GM18499 (cell line): ENCODE results near the gene ATP13A2.
"Not testable (repeated sequence)": the region's sequence is repeated elsewhere in the genome, so short reads cannot be mapped to it uniquely, and the experiment has no call there.

Source experiments
- ATAC-seq: cut with Tn5 transposase; IDR thresholded peaks from one replicate; pipeline ENCODE4 v1.9.1; 2021; ENCODE audit warnings: moderate number of reproducible peaks; ENCODE audit not compliant: insufficient read depth, unreplicated experiment

The ATP13A2 gene

DNA sequence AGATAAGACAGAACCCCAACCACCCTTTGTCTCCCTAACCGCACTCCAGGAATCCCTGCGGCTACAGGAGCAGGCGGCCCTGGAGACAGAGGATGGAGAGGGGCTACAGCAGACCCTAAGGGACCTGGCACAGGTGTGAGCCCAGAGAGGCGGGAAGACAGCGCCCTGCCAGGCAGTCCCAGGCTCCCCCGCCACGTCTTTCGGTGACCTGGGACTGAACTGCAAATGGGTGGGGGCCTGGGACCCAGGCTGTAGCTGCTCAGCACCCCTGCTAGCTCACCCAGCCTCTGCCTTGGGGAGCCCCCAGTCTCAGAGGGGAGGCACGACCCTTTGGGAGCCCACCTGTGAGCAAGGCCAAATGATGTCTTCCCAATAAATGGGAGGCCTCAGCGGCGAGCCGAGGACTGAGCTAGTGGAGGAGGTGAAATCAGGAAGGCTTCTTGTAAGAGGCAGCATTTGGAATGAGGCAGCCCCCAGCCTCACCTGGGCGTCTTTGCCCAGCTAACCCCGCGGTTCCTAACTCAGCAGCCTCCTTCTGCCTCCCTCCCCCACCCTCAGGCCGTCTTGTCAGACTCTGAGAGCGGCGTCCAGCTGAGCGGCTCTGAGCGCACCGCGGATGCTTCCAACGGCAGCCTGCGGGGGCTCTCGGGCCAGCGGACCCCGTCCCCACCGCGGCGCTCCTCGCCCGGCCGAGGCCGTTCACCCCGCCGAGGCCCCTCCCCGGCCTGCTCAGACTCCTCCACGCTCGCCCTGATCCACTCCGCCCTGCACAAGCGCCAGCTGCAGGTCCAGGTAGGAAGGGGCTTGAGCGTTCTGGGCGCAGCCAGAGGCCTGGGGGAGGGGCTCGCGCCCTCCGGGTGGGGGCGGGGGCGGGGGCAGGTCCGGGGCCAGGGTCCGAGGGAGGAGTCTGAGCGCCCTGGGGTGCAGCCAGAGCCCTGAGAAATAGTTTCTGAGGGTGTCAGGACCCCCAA lies 73.1 kb downstream of the ATP13A2 start:
- no peak for ATAC-seq

DNA sequence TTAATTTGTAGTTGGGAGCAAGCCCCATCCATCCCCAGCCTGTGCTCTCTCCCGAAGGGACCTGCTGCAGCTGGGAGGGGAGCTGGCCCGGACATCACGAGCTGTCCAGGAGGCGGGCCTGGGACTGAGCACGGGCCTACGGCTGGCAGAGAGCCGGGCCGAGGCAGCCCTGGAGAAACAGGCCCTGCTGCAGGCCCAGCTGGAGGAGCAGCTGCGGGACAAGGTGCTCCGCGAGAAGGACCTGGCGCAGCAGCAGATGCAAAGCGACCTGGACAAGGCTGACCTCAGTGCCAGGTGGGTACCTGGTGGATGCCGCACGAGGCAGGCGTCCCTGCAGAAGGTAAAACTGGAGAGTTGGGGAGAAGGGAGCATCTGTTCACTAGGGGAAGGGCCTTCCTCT lies 75.1 kb downstream of the ATP13A2 start:
- ATAC-seq = not testable (repeated sequence)
